ENCODE data around the gene PRRX2.
"Not testable (repeated sequence)": the region's sequence is repeated elsewhere in the genome, so short reads cannot be mapped to it uniquely, and the experiment has no call there.

PRRX2 gene

GRCh38 chr9:129665389-129665775 is at the start of gene PRRX2:
PRRX2 (plus strand) TSS chr9:129665647; CDS start chr9:129665868, 221 bp downstream.
- DNase-seq, result no peak

- DNase-seq, result no peak
These were observed 48.3 kb upstream of the PRRX2 start for GRCh38 chr9:129617167-129617566.

DNA sequence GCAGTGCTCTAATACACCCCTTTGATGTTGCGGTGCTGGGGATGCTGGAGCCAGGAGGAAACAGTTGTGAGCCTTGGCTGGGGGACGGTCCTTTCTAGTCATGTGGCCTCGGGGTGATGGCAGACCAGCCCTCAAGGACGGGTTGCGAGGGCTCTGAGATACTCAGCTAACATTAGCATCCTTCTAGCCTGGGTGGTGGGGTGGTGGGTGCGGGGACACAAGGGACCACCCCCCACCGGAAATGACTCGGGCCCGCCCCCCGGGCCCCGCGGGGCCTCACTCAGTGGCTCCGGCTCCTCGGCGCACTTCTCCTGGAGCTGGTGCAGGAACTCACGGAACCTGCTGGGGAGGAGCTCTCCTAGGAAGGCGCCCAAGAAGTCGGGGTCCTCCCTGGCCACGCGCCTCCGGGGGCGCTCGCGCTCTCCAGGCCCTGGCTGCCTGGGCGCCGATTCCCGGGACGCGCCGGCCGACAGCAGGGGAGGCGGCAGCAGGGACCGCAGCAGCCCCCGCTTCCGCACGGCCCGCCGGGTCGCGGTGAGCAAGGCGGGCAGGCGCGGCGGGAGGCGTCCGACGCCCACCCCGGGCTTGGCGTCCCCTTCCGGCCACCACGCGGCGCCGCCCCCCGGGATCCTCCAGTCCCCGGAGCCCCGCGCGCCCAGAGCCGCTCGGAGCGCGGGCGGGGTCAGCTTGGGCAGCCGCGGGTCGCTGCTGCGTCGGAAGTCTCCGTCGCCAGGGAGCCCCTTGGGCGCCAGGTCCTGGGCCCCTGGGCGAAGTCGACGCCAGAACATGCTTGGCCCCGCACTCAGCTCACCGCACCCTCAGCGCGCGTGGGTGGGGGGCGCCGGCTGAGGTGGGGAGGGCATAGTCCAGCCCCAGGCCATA is 45.4 kb upstream of the PRRX2 start:
- no peak for DNase-seq

- DNase-seq, result no peak
These were observed 44.7 kb upstream of the PRRX2 start, which contains the start of gene C9orf50 for GRCh38 chr9:129620669-129621295. C9orf50 (minus strand) TSS chr9:129621101; CDS start chr9:129620574, 527 bp downstream.

GRCh38 chr9:129623331-129623730 is 42.1 kb upstream of the PRRX2 start:
- DNase-seq, result no peak

DNA sequence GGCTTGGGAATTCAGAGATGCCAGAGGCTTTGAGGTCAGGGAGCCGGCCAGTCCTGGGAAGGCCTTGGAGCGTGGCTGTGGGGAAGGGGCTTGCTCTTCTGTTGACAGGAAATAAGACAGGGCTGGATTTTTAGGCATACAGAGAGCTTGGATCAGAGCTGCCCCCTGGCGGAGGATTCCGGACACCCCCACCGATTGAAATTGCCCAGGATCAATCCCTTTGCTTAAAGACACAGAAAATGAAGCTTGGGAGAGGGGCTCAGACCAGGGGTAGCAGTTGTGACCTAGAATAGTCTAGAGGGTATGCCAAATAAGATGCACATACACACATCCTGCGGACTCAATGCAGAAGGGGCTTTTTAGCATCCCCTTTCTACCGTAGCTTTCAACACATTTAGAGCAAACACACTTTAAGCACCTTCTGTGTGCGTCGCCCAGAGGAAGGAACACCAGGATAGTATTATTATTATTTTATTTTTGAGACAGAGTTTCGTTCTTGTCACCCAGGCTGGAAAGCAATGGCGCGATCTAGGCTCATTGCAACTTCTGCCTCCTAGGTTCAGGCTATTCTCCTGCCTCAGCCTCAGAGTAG is 41.2 kb upstream of the PRRX2 start:
- no peak for DNase-seq

DNA sequence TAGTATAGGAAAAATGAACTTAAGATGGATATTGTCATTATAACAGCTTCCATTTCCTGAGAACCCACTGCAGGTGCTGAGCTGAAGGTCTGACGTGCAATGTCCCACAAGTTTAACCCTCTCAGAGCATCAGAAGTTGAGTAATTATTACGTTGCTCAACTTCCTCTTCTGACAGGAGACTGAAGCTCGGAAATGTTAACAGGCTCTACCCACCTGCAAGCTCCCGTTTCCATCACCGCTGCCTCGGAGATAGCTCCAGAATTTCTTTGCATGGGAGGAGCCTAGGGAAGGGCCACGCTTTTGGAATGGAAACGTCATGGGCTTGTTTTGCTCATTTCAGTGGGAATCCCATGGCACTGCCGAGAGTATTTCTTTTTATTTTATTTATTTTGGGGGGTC is 40.5 kb upstream of the PRRX2 start:
- no peak for DNase-seq

DNA sequence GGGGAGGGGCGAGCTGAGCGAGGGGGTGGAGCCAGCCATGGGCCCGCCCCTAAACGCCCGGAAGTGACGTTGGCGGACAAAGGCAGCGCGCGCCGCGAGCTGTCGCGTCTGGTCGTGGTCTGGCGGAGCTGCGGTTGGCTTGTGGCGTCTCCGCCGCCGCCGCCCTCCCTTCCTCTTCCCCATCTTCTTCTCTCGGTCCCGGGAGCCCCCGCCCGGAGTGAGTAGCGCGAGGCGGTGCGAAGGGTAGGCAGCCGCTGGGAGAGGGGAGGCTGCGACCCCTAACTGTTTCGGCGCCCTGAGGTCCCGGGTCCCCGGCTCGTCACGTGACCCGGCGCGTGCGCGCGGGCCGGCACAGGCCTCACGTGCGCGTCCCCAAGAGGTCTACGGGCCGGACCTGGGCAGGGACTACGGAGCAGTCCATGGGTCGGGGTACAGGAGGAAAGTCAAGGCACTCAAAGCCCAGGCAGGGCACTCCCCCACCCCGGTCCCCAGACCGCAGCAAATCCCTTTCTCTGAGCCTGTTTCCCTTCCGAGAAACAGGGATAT is 39.3 kb upstream of the PRRX2 start, which contains the start of gene NTMT1:
NTMT1 (plus strand) TSS at position 85 of the 546 bp plus-strand sequence. CDS start 6,541 bp downstream, outside the sequence.
- no peak for DNase-seq

DNA sequence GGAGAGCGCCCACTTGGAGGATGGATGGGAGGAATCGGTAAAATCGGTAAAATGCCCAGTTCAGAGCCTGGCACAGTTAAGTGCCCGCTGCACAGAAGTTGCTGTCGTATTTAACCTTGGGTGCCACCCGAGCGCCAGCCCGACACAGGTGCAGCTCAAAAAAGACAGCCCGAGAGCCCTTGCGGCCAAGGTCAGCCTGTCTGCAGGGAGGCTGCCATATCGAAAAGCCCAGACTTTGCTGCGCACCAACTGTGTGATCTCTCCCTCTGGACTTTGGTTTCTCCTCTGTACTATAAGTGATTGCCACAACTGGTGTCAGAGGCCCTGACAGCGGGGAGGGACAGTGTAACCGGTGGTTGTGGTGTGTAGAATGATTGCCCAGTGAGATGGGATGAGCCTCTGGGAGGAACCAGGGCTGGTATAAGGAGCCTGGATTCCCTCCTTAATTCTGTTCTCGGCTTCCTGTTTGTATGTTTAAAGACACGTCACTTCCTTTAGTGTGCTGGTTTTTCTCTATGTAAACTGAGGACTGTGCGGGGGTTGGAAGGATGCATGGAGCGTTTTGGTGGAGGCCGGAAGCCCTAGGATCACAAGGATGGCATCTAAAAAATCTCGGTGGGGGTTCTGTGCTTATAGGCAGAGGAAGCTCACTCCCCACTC is 38.7 kb upstream of the PRRX2 start:
- no peak for DNase-seq

- no peak for DNase-seq
These were observed 37.6 kb upstream of the PRRX2 start for GRCh38 chr9:129627556-129628440.

DNA sequence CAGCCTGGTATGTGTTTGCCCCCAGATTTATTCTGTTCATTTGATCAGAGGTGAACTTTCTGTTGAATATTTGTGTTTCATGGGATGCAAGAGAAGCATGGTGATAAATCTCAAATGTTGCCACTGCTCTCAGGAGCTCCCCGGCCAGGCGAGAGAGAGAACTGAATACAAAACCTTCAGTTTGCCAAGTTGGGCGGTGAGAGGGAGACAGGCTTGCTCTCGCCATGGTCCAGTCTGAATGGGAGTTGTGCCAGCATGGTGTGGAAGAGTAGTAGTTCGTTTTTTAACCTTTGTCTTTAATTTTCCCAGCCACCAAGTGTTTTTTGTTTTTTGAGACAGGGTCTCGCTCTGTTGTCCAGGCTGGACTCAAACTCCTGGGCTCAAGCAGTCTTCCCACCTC is 36.7 kb upstream of the PRRX2 start:
- no peak for DNase-seq

DNA sequence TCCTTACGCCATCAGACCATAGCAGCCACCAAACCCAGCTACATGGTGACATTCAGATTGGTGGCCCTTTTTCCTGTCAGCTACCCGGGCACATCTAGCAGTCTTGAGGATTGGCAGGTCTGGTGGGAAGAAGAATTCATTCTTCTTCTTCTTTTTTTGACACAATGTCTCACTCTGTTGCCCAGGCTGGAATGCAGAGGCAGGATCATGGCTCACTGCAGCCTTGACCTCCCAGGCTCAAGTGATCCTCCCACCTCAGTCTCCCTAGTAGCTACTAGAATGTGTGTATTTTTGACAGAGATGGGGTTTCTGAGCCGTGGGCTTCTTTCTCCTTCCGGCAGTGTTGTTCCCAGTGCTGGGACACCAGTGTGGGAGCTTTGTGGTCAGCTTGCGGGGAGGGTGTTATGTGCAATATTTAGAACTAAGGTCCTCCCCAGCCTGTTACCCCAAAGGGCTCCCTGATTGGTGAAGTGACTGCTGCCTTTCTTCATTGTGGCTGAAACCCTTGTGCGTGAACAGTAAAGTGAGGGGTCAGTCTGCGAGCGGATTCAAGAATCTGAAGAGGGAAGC is 36.1 kb upstream of the PRRX2 start:
- DNase-seq, result no peak

DNA sequence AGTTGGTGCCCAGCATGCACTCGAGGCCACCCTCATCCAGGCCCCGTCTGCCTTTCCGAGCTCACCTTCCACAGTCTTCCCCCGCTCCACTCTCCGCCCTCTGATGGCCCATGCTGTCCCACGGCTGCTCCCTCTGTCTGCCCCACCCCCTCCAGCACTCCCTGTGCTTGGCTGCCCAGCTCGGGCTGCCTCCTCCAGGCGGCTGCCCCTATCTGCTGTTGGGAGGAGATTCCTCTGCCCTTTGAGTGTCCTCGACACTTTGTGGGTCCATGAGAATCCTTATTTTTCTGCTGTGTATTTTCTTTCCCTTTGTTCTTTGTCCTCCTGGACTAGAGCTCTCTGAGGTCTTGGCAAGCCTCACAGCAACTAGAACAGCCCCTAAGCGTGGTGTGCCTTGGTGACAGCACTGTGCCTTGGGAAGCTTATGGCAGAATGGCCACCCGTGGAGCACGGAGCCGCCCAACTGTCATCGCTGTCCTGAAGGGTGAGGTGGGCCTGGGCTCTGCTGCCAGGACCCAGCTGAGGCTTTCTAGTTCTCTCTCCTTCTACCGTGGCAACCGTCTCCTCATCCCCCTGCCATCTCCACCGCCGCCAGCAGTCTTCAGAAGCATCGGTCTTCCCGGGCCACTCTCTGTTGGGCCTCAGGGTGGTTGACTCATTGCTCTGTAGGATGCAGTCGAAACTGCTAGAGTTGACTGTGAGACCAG is 34.3 kb upstream of the PRRX2 start:
- no peak for DNase-seq

GRCh38 chr9:129631674-129632129 is 33.7 kb upstream of the PRRX2 start:
- DNase-seq, result no peak

DNA sequence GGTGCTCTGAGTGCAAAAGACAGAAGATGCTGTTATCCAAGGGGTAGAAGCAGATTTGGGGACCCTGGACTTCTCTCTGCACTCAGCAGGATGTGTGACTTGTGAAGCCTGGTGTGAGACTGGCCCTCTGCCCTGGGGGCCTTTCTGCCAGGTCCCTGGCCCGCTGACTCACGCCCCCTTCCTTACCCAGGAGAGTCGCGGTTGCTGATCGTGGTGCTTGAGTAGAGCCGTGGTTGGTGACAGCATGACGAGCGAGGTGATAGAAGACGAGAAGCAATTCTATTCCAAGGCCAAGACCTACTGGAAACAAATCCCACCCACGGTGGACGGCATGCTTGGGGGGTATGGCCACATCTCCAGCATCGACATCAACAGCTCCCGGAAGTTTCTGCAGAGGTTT is 33.0 kb upstream of the PRRX2 start:
- no peak for DNase-seq

DNA sequence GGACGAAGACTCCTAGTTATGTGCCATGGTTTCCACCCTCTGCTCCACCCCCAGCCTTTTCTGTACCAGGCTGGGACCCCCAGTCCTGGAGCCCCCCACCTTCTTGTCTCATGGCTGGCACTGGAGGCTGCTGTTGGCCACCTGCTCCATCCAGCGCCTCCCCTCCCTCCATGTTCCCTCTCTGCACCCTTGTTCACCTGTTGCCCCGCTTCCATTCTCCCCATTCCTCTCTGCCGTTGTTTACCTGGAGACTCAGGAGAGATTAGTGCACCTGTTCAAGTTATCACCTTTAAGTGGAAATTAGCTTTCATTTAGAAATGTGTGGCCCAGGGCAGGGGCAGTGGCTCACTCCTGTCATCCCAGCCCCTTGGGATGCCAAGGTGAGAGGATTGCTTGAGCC is 32.2 kb upstream of the PRRX2 start:
- DNase-seq, result no peak

DNA sequence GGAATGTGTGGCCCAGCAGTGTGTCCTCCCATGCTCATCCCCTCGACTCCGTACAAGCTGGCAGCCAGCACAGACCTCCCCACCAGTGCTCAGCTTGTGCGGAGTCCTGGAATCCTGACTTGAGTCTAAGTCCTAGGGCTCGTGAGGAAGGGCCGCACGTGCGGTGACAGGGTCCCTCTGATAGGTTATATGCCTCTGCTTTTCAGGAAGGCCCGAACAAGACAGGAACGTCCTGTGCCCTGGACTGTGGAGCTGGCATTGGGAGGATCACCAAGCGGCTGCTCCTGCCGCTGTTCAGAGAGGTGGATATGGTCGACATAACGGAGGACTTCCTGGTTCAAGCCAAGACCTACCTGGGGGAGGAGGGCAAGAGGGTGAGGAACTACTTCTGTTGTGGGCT is 31.6 kb upstream of the PRRX2 start:
- no peak for DNase-seq

DNA sequence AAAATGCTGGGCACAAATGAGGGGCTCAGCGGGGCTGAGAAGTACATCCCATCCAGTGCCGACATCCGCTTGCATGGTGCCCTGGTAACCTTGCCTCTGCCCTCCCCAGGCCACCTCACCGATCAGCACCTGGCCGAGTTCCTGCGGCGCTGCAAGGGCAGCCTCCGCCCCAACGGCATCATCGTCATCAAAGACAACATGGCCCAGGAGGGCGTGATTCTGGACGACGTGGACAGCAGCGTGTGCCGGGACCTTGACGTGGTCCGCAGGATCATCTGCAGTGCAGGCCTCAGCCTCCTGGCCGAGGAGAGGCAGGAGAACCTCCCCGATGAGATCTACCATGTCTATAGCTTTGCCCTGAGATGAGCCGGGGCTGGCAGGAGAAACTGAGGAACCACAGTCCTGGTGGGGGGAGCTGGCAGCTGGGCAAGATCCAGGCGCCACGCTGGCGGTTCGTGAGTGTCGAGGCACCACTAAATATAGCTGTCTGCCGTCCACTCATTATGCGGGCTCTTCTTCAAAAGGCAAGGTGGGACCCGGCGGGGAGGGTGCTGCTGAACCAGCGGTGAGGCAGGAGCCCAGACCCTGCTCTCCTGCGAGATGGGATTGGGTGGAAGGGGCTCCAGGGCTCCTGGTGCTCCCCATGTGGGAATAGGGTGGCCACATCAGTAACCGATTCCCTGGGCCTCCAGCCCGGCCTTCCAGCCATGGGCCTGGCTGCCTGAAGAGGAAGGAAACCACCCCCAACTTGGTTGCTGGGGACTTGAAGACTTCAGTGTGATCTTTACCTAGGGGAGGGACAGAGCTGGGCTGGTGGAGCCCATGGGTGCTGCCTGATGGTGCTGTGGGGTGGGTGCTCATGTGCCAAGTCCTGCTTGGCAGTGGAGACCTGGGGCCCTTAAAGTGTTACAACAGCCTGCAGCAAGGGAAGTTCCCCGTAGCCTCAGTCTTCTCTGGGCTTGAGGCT is 30.1 kb upstream of the PRRX2 start:
- no peak for DNase-seq

DNA sequence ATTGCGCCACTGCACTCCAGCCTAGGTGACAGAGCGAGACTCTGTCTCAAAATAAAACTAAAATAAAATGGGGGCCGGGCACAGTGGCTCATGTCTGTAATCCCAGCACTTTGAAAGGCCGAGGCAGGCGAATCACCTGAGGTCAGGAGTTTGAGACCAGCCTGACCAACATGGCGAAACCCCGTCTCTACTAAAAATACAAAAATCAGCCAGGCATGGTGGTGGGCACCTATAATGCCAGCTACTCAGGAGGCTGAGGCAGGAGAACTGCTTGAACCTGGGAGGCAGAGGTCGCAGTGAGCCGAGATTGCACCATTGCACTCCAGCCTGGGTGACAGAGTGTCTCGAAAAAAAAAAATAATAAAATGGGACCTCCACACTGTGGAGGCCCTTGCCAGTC is 29.1 kb upstream of the PRRX2 start:
- DNase-seq, result not testable (repeated sequence)
